Pancreas (tissue), 10 donors: ENCODE measurements around the gene GRAMD1C. TPM values are rescaled to one million over a fixed set of nuclear protein-coding genes. Genes with fewer than 3 reads are reported as not detected.
A peak's percentile ranks its signal among the peaks of the same experiment; 100 is the strongest.

Experiments
- ATAC-seq, 4 donors: fragments of 200-7000 bp; cut with Tn5 transposase; one replicate each; pipeline versions ENCODE4 v1.8.0 to v1.9.1; 2020; ENCODE audit warnings: mild to moderate bottlenecking in 4 of 4, moderate library complexity in 4 of 4
- DNase-seq, 6 donors: peaks; one replicate each; pipeline ENCODE4 v3.0.0-alpha.2; 2020
- FAIRE-seq: peaks from 2 replicates; lab custom pipeline; 2012; peaks lifted over from hg19 to GRCh38; lab: Jason Lieb, UNC
- H3K27ac ChIP-seq, 4 donors: fragments of 200-600 bp; sonication (generic); 1 replicate in 3 of 4; 2 replicates in 1 of 4; pipeline versions ENCODE4 v1.5.0 to v1.8.0; 2020
- H3K27me3 ChIP-seq, 4 donors: fragments of 200-600 bp; one replicate each; pipeline ENCODE4 v1.8.0; 2021
- H3K36me3 ChIP-seq, 3 donors: fragments of 200-600 bp; sonication (generic) in 1 of 3; one replicate each; pipeline versions ENCODE4 v1.5.0 to v1.8.0; 2020 to 2021
- H3K4me1 ChIP-seq, 3 donors: fragments of 200-600 bp; one replicate each; pipeline ENCODE4 v1.8.0; 2021
- H3K4me3 ChIP-seq, 4 donors: fragments of 200-600 bp; sonication (generic) in 2 of 4; one replicate each; pipeline versions ENCODE4 v1.5.0 to v1.8.0; 2020 to 2021
- H3K9me3 ChIP-seq, 4 donors: fragments of 200-600 bp; one replicate each; pipeline ENCODE4 v1.8.0; 2021
- WGBS, 2 donors: extraction: QIAGEN DNeasy Blood & Tissue Kit; methylation state at CpG; one replicate each; pipeline ENCODE4 v1.1.7; 2013; 5-methylcytosine and 5-hydroxymethylcytosine counted together
- intact Hi-C, 3 donors: fragments of 100-400 bp; cut with DNase I; formaldehyde crosslinking; loops; one replicate each; pipeline versions ENCODE4 v1.11.1 to v1.14.2; 2022
- polyA plus RNA-seq, 2 donors: library from polyadenylated mRNA; stranded (reverse); fragments of 200-250 nt; gene quantifications; one replicate each; pipeline ENCODE4 v1.2.3, GENCODE V29; 2013
- total RNA-seq, 6 donors: library from RNA; stranded (reverse); fragmentation: NEBNext Ultra II Directional in 4 of 6; extraction: Animal tissue kit (Norgen Biotek cat#: 25700) in 4 of 6; gene quantifications; one replicate each; pipeline versions ENCODE4 v1.2.1 to v1.2.4, GENCODE V29; 2021 to 2023
- TF ChIP-seq, protein P1 (sequence below), 4 donors: fragments of 200-600 bp; sonication (generic) in 3 of 4; IDR thresholded peaks; one replicate each; pipeline versions ENCODE4 v1.5.0 to v1.8.0; 2021; ENCODE audit warnings: antibody characterized with exemption in 4 of 4
- donor health status: healthy with polysubstance abuse.
- donor health status: DM: no; HTN: no; CAD: no; lungs with moderate emphysema.
- donor health status: DM: no; HTN: no; CAD: no.
- donor health status: control.
- donor health status: control.
- donor health status: Bipolar disorder and iron deficiency.
- donor health status: DM: yes; HTN: yes; CAD: no.
- donor health status: DM: no; HTN: no; CAD: no.
- donor health status: DM: no; HTN: no; CAD: no.
- donor health status: DM: yes; HTN: yes; CAD: no.

GRAMD1C gene
- total and polyA plus RNA-seq, 8 donors: 6.2 to 21.7 (median 9.1) TPM

DNA sequence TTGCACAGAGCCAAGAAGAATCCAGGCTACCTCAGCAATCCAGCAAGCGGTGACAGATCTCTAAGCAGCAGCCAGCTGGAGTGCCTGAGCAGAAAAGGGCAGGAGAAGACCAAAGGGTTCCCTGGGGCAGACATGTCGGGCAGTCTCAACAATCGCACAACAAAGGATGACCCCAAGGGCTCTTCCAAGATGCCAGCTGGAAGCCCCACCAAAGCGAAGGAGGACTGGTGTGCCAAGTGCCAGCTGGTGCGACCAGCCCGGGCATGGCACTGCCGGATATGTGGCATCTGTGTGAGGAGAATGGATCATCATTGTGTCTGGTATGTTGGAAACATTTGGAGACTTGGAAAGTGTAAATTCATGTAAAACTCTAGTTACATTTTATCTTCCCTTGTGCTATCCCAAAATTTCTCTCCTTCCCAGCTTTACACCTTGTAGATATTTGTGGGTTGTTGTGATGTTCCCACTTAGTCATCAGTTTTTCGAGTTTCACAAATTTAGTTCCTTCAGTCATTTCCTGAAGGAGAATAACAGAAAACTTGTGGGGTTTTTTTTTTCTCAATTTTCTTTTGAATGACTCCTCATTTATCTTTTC lies 115.6 kb downstream of the GRAMD1C start:
- Histone ChIP-seq H3K4me3 (no peak overlapping the region), H3K4me1 (no peaks in the 10 kb centered on the region), H3K36me3 (peaks cover 0 to 8% (median 7%) of the 10 kb centered on the region in 3 donors), H3K9me3 (no peaks in the 10 kb centered on the region), H3K27me3 (no peaks in the 10 kb centered on the region), H3K27ac (no peak overlapping the region)
- FAIRE-seq (no peak), DNase-seq (no peak), ATAC-seq (no peak)
- TF ChIP-seq, protein P1, sequence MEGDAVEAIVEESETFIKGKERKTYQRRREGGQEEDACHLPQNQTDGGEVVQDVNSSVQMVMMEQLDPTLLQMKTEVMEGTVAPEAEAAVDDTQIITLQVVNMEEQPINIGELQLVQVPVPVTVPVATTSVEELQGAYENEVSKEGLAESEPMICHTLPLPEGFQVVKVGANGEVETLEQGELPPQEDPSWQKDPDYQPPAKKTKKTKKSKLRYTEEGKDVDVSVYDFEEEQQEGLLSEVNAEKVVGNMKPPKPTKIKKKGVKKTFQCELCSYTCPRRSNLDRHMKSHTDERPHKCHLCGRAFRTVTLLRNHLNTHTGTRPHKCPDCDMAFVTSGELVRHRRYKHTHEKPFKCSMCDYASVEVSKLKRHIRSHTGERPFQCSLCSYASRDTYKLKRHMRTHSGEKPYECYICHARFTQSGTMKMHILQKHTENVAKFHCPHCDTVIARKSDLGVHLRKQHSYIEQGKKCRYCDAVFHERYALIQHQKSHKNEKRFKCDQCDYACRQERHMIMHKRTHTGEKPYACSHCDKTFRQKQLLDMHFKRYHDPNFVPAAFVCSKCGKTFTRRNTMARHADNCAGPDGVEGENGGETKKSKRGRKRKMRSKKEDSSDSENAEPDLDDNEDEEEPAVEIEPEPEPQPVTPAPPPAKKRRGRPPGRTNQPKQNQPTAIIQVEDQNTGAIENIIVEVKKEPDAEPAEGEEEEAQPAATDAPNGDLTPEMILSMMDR (IDR thresholded peaks at IDR 0.05): no peak
- intact Hi-C loops: no loop called here
- 89 to 94% methylated on average over 8 of the region's 8 CpGs for WGBS, 2 donors

DNA sequence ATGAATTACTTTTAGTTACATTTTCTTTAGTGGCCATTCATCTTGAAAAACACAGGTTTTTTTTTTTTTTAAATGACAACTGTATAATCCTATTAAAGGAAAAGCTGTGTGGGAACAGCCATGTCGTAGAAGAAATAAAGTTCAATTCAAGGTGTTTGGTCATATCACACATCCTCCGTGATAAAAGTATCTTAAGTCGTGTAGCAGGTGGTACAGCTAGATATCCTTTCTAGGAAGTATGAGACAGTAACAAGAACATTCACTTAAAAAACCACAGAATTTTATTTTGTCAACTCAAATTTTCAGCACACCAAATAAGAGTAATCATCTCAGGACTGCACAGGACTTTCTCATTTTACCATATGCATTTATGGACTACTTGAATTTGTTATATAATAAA lies 125.3 kb downstream of the GRAMD1C start:
- DNase-seq (no peak), FAIRE-seq (no peak), ATAC-seq (no peak)
- TF ChIP-seq, protein P1 (IDR thresholded peaks at IDR 0.05): no peak
- intact Hi-C loops: no loop called here
- Histone ChIP-seq H3K4me3 (no peak overlapping the region), H3K27ac (no peak overlapping the region), H3K9me3 (no peaks in the 10 kb centered on the region), H3K27me3 (no peaks in the 10 kb centered on the region), H3K4me1 (no peaks in the 10 kb centered on the region), H3K36me3 (peaks cover 0 to 14% (median 0%) of the 10 kb centered on the region in 3 donors)
- WGBS, 2 donors: 68 to 77% methylated on average over 3 of the region's 3 CpGs

DNA sequence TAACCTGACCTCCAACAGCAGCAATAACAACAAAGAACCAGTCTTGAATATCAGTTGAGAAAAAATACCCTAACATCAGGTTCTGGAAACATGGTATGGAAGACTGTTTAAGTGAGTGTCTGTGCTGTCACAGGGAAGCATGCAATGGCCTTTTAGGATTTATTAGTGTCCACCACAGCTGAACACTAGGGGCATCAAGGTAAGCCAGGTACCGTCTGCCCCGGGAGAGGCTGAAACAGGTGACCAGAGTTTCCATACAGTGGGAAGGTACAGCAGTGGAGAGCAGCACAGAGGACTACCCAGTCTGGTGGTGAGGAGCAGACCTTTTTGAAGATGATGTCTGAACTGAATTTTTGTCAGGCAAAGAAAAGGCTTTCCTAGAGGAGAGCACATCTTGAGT lies 127.6 kb downstream of the GRAMD1C start:
- no peaks in the 10 kb centered on the region for H3K27me3 ChIP-seq
- TF ChIP-seq, protein P1 (IDR thresholded peaks at IDR 0.05): no peak
- H3K4me3 ChIP-seq: no peak overlapping the region
- no peak for FAIRE-seq
- 76 to 78% methylated on average over 2 of the region's 2 CpGs for WGBS, 2 donors
- no peak overlapping the region for H3K27ac ChIP-seq
- no peaks in the 10 kb centered on the region for H3K9me3 ChIP-seq
- peaks cover 0 to 5% (median 0%) of the 10 kb centered on the region in 3 donors for H3K36me3 ChIP-seq
- H3K4me1 ChIP-seq: no peaks in the 10 kb centered on the region
- intact Hi-C loops: no loop called here
- DNase-seq: no peak
- ATAC-seq: no peak

DNA sequence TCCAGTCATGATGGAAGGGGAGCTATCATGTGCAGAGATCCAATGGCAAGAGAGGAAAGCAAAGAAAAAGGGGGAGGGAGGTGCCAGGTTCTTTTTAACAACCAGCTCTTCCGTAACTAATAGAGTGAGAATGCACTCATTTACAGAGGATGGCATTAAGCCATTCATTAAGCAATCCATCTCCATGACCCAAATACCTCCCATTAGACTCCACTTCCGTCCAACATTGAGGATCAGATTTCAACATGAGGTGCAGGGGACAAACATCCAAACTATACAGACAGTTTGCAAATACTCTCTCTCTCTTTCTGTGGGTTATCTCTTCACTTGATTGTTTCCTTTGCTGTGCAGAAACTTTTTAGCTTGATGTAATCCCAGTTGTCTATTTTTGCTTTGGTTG lies 130.4 kb downstream of the GRAMD1C start:
- H3K4me3 ChIP-seq: no peak overlapping the region

GRCh38 chr3:113977822-113978221 lies 139.2 kb downstream of the GRAMD1C start:
- H3K27ac ChIP-seq: no peak overlapping the region
- no peak for ATAC-seq
- FAIRE-seq: no peak
- WGBS, 2 donors: 91 to 92% methylated on average over 4 of the region's 4 CpGs
- TF ChIP-seq, protein P1 (IDR thresholded peaks at IDR 0.05): no peak
- no peak overlapping the region for H3K4me3 ChIP-seq
- H3K27me3 ChIP-seq: no peaks in the 10 kb centered on the region
- H3K9me3 ChIP-seq: no peaks in the 10 kb centered on the region
- no peak for DNase-seq
- peaks cover 0 to 10% (median 0%) of the 10 kb centered on the region in 3 donors for H3K36me3 ChIP-seq
- H3K4me1 ChIP-seq: no peaks in the 10 kb centered on the region
- intact Hi-C loops: no loop called here

More for the DNA sequence above, 130.4 kb downstream of the GRAMD1C start:
- Histone ChIP-seq H3K27ac (no peak overlapping the region), H3K27me3 (no peaks in the 10 kb centered on the region), H3K9me3 (no peaks in the 10 kb centered on the region), H3K4me1 (no peaks in the 10 kb centered on the region), H3K36me3 (no peaks in the 10 kb centered on the region)
- TF ChIP-seq, protein P1 (IDR thresholded peaks at IDR 0.05): no peak
- no peak for DNase-seq
- ATAC-seq: peak in 3 of 4 donors; percentile 54 to 64 (median 59)
- intact Hi-C loops: no loop called here
- 55 to 60% methylated on average over 2 of the region's 2 CpGs for WGBS, 2 donors
- no peak for FAIRE-seq
